HEK293 (cell line): ENCODE results near the gene SMIM26.

Source experiments
- AEBP2 ChIP-seq: fragments of 450-650 bp; formaldehyde crosslinking; IDR thresholded peaks from 2 replicates; pipeline ENCODE4 v1.5.1; 2016; ENCODE audit warnings: missing biosample characterization, missing genetic modification characterization, borderline replicate concordance
- GLIS1 ChIP-seq: fragments of 450-650 bp; formaldehyde crosslinking; IDR thresholded peaks from 2 replicates; pipeline ENCODE4 v1.5.1; 2016; ENCODE audit warnings: missing biosample characterization, missing genetic modification characterization
- KLF8 ChIP-seq: fragments of 450-650 bp; formaldehyde crosslinking; IDR thresholded peaks from 2 replicates; pipeline ENCODE4 v1.5.1; 2016; ENCODE audit warnings: missing biosample characterization, missing genetic modification characterization
- TRIM28 ChIP-seq: IDR thresholded peaks from 2 replicates; pipeline ENCODE4 v1.6.1; 2011; ENCODE audit warnings: low read length, control low read depth, borderline replicate concordance
- WT1 ChIP-seq: fragments of 450-650 bp; formaldehyde crosslinking; IDR thresholded peaks from 2 replicates; pipeline ENCODE4 v1.5.1; 2016; ENCODE audit warnings: missing biosample characterization, missing genetic modification characterization
- ZBTB17 ChIP-seq: fragments of 450-650 bp; formaldehyde crosslinking; IDR thresholded peaks from 2 replicates; pipeline ENCODE4 v1.5.1; 2016; ENCODE audit warnings: missing biosample characterization, missing genetic modification characterization
- ZBTB48 ChIP-seq: fragments of 450-650 bp; formaldehyde crosslinking; IDR thresholded peaks from 2 replicates; pipeline ENCODE4 v1.5.1; 2016; ENCODE audit warnings: missing biosample characterization, missing genetic modification characterization
- ZBTB49 ChIP-seq: fragments of 450-650 bp; formaldehyde crosslinking; IDR thresholded peaks from 2 replicates; pipeline ENCODE4 v1.5.1; 2016; ENCODE audit warnings: missing biosample characterization, missing genetic modification characterization, low read depth
- ZEB2 ChIP-seq: fragments of 450-650 bp; formaldehyde crosslinking; IDR thresholded peaks from 2 replicates; pipeline ENCODE4 v1.5.1; 2016; ENCODE audit warnings: missing biosample characterization, missing genetic modification characterization
- ZFP41 ChIP-seq: fragments of 450-650 bp; formaldehyde crosslinking; IDR thresholded peaks from 2 replicates; pipeline ENCODE4 v1.5.1; 2016; ENCODE audit warnings: missing biosample characterization, missing genetic modification characterization, borderline replicate concordance
- ZNF112 ChIP-seq: fragments of 450-650 bp; formaldehyde crosslinking; IDR thresholded peaks from 2 replicates; pipeline ENCODE4 v1.5.0; 2017; ENCODE audit warnings: missing biosample characterization, missing genetic modification characterization
- ZNF23 ChIP-seq: fragments of 450-650 bp; formaldehyde crosslinking; IDR thresholded peaks from 2 replicates; pipeline ENCODE4 v1.5.1; 2016; ENCODE audit warnings: missing biosample characterization, missing genetic modification characterization, borderline replicate concordance
- ZNF335 ChIP-seq: fragments of 450-650 bp; formaldehyde crosslinking; conservative IDR thresholded peaks from 2 replicates; pipeline ENCODE4 v1.5.1; 2016; ENCODE audit warnings: missing biosample characterization, missing genetic modification characterization
- ZNF391 ChIP-seq: fragments of 450-650 bp; formaldehyde crosslinking; IDR thresholded peaks from 2 replicates; pipeline ENCODE4 v1.5.1; 2016; ENCODE audit warnings: low read depth, missing biosample characterization, missing genetic modification characterization, borderline replicate concordance
- ZNF560 ChIP-seq: fragments of 450-650 bp; formaldehyde crosslinking; IDR thresholded peaks from 2 replicates; pipeline ENCODE4 v1.5.1; 2017; ENCODE audit warnings: missing biosample characterization, missing genetic modification characterization, borderline replicate concordance
- ZNF76 ChIP-seq: fragments of 450-650 bp; formaldehyde crosslinking; IDR thresholded peaks from 2 replicates; pipeline ENCODE4; 2016; ENCODE audit warnings: low read depth, missing biosample characterization, missing genetic modification characterization, borderline replicate concordance
- ZNF785 ChIP-seq: fragments of 450-650 bp; formaldehyde crosslinking; IDR thresholded peaks from 2 replicates; pipeline ENCODE4 v1.5.1; 2016; ENCODE audit warnings: missing biosample characterization, missing genetic modification characterization
- TF ChIP-seq, protein P1 (sequence below): fragments of 450-650 bp; formaldehyde crosslinking; optimal IDR thresholded peaks from 2 replicates; pipeline ENCODE3; 2016; ENCODE audit warnings: missing biosample characterization, mild to moderate bottlenecking, missing genetic modification characterization
- TF ChIP-seq, protein P2 (sequence below): fragments of 450-650 bp; formaldehyde crosslinking; IDR thresholded peaks from 2 replicates; pipeline ENCODE4 v1.5.1; 2016; ENCODE audit warnings: missing biosample characterization, missing genetic modification characterization
- TF ChIP-seq, protein P3 (sequence below): fragments of 450-650 bp; formaldehyde crosslinking; conservative IDR thresholded peaks from 2 replicates; pipeline ENCODE4 v1.5.1; 2016; ENCODE audit warnings: low read depth, missing biosample characterization, missing genetic modification characterization
- TF ChIP-seq, protein P4 (sequence below): sonication (generic); formaldehyde crosslinking; IDR thresholded peaks from 2 replicates; pipeline ENCODE4 v1.8.1; 2022; ENCODE audit warnings: mild to moderate bottlenecking, moderate library complexity, missing genetic modification reagents
- TF ChIP-seq, protein P5 (sequence below): fragments of 450-650 bp; formaldehyde crosslinking; IDR thresholded peaks from 2 replicates; pipeline ENCODE4 v1.5.1; 2017; ENCODE audit warnings: missing biosample characterization, missing genetic modification characterization

Gene SMIM26

DNA sequence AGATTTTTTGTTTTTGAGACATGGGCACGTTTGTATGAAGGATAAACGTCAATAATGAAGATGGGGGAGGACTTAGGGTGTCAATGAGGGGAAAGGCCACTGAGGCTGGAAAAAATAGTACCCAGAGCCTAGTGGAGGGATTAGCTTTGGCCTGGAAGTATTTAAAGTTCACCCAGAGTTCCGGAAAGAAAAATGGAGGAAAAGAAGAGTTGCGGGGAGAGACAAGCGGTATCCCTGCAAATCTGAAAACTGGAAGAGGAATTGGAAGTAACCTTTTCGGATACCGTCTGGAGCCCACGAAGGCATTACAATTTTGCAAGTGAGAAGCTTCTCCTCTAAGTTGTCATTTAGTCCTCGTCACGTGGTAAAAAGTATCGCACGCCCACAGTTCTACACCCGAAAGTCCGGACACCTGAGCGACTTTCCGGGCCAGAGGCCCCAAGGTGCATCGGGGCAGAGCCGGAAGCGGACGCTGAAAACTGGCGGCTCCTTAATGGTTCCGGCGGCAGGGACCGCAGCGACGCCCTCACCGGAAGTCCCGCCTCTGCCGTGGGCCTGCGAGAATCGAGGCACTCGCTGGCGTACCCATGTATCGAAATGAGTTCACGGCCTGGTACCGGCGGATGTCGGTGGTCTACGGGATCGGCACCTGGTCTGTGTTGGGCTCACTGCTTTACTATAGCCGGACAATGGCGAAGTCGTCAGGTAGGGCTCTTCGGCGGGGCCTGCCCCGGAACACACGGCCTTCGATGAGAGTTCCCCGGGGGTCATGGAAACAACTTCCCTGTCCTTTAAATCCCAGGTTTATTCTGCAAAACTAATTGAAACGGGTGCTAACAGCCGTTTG is at the start of gene SMIM26 (continued):
- TF ChIP-seq ZEB2 (tag by site-specific recombination) (peak; percentile 92), ZNF391 (peak; percentile 7; the same call in 1 of the 2 replicates), ZNF23 (no peak), GLIS1 (tag by site-specific recombination) (peak; percentile 12; the same call in 1 of the 2 replicates), ZNF560 (tag by site-specific recombination) (0 out of 2 replicates have a peak, but pooled peaks have one; percentile 32), ZNF785 (tag by site-specific recombination) (0 out of 2 replicates have a peak, but pooled peaks have one; percentile 30), ZBTB48 (tag by site-specific recombination) (peak; percentile 83), AEBP2 (no peak), TRIM28 (peak; percentile 86), ZNF335 (peak; percentile 87), ZFP41 (tag by site-specific recombination) (no peak), ZNF112 (no peak), ZBTB49 (tag by site-specific recombination) (no peak), ZNF76 (peak; percentile 90), WT1 (tag by site-specific recombination) (peak; percentile 8; the same call in 1 of the 2 replicates), ZBTB17 (tag by site-specific recombination) (peak; percentile 97), KLF8 (peak; percentile 58; the same call in 1 of the 2 replicates)
- TF ChIP-seq, protein P1, sequence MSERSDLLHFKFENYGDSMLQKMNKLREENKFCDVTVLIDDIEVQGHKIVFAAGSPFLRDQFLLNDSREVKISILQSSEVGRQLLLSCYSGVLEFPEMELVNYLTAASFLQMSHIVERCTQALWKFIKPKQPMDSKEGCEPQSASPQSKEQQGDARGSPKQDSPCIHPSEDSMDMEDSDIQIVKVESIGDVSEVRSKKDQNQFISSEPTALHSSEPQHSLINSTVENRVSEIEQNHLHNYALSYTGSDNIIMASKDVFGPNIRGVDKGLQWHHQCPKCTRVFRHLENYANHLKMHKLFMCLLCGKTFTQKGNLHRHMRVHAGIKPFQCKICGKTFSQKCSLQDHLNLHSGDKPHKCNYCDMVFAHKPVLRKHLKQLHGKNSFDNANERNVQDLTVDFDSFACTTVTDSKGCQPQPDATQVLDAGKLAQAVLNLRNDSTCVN (tag by site-specific recombination), result peak; percentile 45
- TF ChIP-seq, protein P2, sequence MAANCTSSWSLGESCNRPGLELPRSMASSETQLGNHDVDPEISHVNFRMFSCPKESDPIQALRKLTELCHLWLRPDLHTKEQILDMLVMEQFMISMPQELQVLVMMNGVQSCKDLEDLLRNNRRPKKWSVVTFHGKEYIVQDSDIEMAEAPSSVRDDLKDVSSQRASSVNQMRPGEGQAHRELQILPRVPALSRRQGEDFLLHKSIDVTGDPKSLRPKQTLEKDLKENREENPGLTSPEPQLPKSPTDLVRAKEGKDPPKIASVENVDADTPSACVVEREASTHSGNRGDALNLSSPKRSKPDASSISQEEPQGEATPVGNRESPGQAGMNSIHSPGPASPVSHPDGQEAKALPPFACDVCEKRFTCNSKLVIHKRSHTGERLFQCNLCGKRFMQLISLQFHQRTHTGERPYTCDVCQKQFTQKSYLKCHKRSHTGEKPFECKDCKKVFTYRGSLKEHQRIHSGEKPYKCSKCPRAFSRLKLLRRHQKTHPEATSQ (tag by site-specific recombination), result peak; percentile 84; the same call in 1 of the 2 replicates
- TF ChIP-seq, protein P3, sequence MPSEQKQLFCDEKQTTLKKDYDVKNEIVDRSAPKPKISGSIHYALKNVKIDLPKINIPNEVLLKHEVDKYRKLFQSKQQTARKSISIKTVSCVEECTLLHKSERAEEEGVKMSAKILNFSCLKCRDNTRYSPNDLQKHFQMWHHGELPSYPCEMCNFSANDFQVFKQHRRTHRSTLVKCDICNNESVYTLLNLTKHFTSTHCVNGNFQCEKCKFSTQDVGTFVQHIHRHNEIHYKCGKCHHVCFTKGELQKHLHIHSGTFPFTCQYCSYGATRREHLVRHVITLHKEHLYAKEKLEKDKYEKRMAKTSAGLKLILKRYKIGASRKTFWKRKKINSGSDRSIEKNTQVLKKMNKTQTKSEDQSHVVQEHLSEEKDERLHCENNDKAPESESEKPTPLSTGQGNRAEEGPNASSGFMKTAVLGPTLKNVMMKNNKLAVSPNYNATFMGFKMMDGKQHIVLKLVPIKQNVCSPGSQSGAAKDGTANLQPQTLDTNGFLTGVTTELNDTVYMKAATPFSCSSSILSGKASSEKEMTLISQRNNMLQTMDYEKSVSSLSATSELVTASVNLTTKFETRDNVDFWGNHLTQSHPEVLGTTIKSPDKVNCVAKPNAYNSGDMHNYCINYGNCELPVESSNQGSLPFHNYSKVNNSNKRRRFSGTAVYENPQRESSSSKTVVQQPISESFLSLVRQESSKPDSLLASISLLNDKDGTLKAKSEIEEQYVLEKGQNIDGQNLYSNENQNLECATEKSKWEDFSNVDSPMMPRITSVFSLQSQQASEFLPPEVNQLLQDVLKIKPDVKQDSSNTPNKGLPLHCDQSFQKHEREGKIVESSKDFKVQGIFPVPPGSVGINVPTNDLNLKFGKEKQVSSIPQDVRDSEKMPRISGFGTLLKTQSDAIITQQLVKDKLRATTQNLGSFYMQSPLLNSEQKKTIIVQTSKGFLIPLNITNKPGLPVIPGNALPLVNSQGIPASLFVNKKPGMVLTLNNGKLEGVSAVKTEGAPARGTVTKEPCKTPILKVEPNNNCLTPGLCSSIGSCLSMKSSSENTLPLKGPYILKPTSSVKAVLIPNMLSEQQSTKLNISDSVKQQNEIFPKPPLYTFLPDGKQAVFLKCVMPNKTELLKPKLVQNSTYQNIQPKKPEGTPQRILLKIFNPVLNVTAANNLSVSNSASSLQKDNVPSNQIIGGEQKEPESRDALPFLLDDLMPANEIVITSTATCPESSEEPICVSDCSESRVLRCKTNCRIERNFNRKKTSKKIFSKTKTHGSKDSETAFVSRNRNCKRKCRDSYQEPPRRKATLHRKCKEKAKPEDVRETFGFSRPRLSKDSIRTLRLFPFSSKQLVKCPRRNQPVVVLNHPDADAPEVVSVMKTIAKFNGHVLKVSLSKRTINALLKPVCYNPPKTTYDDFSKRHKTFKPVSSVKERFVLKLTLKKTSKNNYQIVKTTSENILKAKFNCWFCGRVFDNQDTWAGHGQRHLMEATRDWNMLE (tag by site-specific recombination), result peak; percentile 100
- TF ChIP-seq, protein P4, sequence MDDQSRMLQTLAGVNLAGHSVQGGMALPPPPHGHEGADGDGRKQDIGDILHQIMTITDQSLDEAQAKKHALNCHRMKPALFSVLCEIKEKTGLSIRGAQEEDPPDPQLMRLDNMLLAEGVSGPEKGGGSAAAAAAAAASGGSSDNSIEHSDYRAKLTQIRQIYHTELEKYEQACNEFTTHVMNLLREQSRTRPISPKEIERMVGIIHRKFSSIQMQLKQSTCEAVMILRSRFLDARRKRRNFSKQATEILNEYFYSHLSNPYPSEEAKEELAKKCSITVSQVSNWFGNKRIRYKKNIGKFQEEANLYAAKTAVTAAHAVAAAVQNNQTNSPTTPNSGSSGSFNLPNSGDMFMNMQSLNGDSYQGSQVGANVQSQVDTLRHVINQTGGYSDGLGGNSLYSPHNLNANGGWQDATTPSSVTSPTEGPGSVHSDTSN (CRISPR knock-in tag), result peak; percentile 63; the same call in 1 of the 2 replicates
- TF ChIP-seq, protein P5, sequence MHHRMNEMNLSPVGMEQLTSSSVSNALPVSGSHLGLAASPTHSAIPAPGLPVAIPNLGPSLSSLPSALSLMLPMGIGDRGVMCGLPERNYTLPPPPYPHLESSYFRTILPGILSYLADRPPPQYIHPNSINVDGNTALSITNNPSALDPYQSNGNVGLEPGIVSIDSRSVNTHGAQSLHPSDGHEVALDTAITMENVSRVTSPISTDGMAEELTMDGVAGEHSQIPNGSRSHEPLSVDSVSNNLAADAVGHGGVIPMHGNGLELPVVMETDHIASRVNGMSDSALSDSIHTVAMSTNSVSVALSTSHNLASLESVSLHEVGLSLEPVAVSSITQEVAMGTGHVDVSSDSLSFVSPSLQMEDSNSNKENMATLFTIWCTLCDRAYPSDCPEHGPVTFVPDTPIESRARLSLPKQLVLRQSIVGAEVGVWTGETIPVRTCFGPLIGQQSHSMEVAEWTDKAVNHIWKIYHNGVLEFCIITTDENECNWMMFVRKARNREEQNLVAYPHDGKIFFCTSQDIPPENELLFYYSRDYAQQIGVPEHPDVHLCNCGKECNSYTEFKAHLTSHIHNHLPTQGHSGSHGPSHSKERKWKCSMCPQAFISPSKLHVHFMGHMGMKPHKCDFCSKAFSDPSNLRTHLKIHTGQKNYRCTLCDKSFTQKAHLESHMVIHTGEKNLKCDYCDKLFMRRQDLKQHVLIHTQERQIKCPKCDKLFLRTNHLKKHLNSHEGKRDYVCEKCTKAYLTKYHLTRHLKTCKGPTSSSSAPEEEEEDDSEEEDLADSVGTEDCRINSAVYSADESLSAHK (tag by site-specific recombination), result peak; percentile 72
